ENCODE measurements around the gene LY6G6C. TPM values are rescaled to one million over a fixed set of nuclear protein-coding genes. Genes with fewer than 3 reads are reported as not detected.

LY6G6C gene
- total RNA-seq, 1 donor from 2014 or later = not detected

GRCh38 chr6:31742894-31743293 is 21.3 kb upstream of the LY6G6C start:
- H3K4me3 ChIP-seq = no peak overlapping the region

GRCh38 chr6:31741815-31742214 is 20.3 kb upstream of the LY6G6C start:
- Histone ChIP-seq H3K9me3 (ENCODE audit: low read depth) (no peaks in the 10 kb centered on the region), H3K36me3 (no peaks in the 10 kb centered on the region), H2AFZ (replicated peaks) (no peak overlapping the region), H3K79me2 (ENCODE audit: low read depth) (peaks cover 14% of the 10 kb centered on the region), H3K4me3 (no peak overlapping the region), H3K4me2 (no peak overlapping the region), H4K20me1 (ENCODE audit: low read depth) (no peaks in the 10 kb centered on the region), H3K27ac (no peak overlapping the region), H3K27me3 (no peaks in the 10 kb centered on the region), H3K4me1 (peaks cover 58% of the 10 kb centered on the region), H3K9ac (no peak overlapping the region), H3F3A (ENCODE audit: low read depth) (peaks cover 54% of the 10 kb centered on the region)
- Mint-ChIP-seq H3K9me3 (no peaks in the 10 kb centered on the region), H3K27ac (no peak overlapping the region), H3K4me1 (peaks cover 68% of the 10 kb centered on the region), H3K27me3 (ENCODE audit: insufficient read depth, low read depth) (peaks cover 11% of the 10 kb centered on the region), H3K36me3 (peaks cover 26% of the 10 kb centered on the region), H3K4me3 (peak overlapping the region; percentile 94)
- DNase-seq (ENCODE audit: low spot score) = no peak
- no peak for TF ChIP-seq EZH2 (IDR thresholded peaks at IDR 0.05)
- no peak for TF ChIP-seq EZH2phosphoT487 (IDR thresholded peaks at IDR 0.05)
- no peak for TF ChIP-seq CTCF (IDR thresholded peaks at IDR 0.05)

More at GRCh38 chr6:31742894-31743293, 21.3 kb upstream of the LY6G6C start:
- H3F3A ChIP-seq (ENCODE audit: low read depth) = peaks cover 43% of the 10 kb centered on the region
- H3K27ac ChIP-seq = no peak overlapping the region
- H3K79me2 ChIP-seq (ENCODE audit: low read depth) = peaks cover 11% of the 10 kb centered on the region
- no peak for TF ChIP-seq EZH2 (IDR thresholded peaks at IDR 0.05)
- TF ChIP-seq CTCF (IDR thresholded peaks at IDR 0.05) = no peak
- no peak for TF ChIP-seq EZH2phosphoT487 (IDR thresholded peaks at IDR 0.05)
- peaks cover 47% of the 10 kb centered on the region for H3K4me1 ChIP-seq
- no peak overlapping the region for H3K9ac ChIP-seq
- no peaks in the 10 kb centered on the region for H3K27me3 ChIP-seq
- no peak overlapping the region for H2AFZ ChIP-seq (replicated peaks)
- Mint-ChIP-seq H3K9me3 (no peaks in the 10 kb centered on the region), H3K27ac (peak overlapping the region; percentile 42), H3K36me3 (peaks cover 33% of the 10 kb centered on the region), H3K4me3 (no peak overlapping the region), H3K4me1 (peaks cover 62% of the 10 kb centered on the region), H3K27me3 (ENCODE audit: insufficient read depth, low read depth) (peaks cover 11% of the 10 kb centered on the region)
- no peak for DNase-seq (ENCODE audit: low spot score)
- no peaks in the 10 kb centered on the region for H4K20me1 ChIP-seq (ENCODE audit: low read depth)
- no peaks in the 10 kb centered on the region for H3K9me3 ChIP-seq (ENCODE audit: low read depth)
- no peak overlapping the region for H3K4me2 ChIP-seq
- H3K36me3 ChIP-seq = no peaks in the 10 kb centered on the region

GRCh38 chr6:31740397-31741223 is 19.1 kb upstream of the LY6G6C start:
- H3K27me3 Mint-ChIP-seq (ENCODE audit: insufficient read depth, low read depth) = peaks cover 8% of the 10 kb centered on the region
- Histone ChIP-seq H4K20me1 (ENCODE audit: low read depth) (no peaks in the 10 kb centered on the region), H3K27ac (peak overlapping the region; percentile 64), H3K4me1 (peaks cover 61% of the 10 kb centered on the region), H3K36me3 (no peaks in the 10 kb centered on the region), H3K4me3 (peak overlapping the region; percentile 48), H3K79me2 (ENCODE audit: low read depth) (peaks cover 26% of the 10 kb centered on the region), H3K27me3 (no peaks in the 10 kb centered on the region), H3F3A (ENCODE audit: low read depth) (peaks cover 66% of the 10 kb centered on the region), H3K4me2 (peak overlapping the region; percentile 76), H3K9me3 (ENCODE audit: low read depth) (no peaks in the 10 kb centered on the region), H2AFZ (replicated peaks) (peak overlapping the region; percentile 5), H3K9ac (no peak overlapping the region)
- H3K36me3 Mint-ChIP-seq = peaks cover 26% of the 10 kb centered on the region
- DNase-seq (ENCODE audit: low spot score) = no peak
- peak overlapping the region; percentile 94 for H3K4me3 Mint-ChIP-seq
- peak overlapping the region; percentile 100 for H3K27ac Mint-ChIP-seq
- TF ChIP-seq CTCF (IDR thresholded peaks at IDR 0.05) (no peak), EZH2 (IDR thresholded peaks at IDR 0.05) (no peak), EZH2phosphoT487 (IDR thresholded peaks at IDR 0.05) (no peak)
- peaks cover 76% of the 10 kb centered on the region for H3K4me1 Mint-ChIP-seq
- H3K9me3 Mint-ChIP-seq = no peaks in the 10 kb centered on the region

All from neural progenitor cell (in vitro differentiated cells).